Thoracic aorta endothelial cell (primary cell): ENCODE results near the gene SPRED2. TPM values are rescaled to one million over a fixed set of nuclear protein-coding genes. Genes with fewer than 3 reads are reported as not detected.

Source experiments
- total RNA-seq: library from RNA; depleted of rRNA; stranded (reverse); fragments of >200 nt; gene quantifications from 2 replicates; pipeline ENCODE4 v1.2.3, GENCODE V29; 2012

SPRED2 gene
- total RNA-seq = 5.6 and 6.7 TPM in 2 replicates

GRCh38 chr2:65432227-65433190, at the start of gene SPRED2:
SPRED2 (minus strand) TSS chr2:65432599; CDS start chr2:65431987, 612 bp downstream.

Other genes starting within 250 kb of the SPRED2 start
- gene ACTR2, start 204.8 kb downstream of the SPRED2 start, total RNA-seq = 256 TPM in 2 replicates